SK-N-SH treated with all-trans-retinoic acid at 6 μM for 48 hours (cell line): ENCODE measurements around the gene STPG2.

Source experiments
- ATAC-seq: fragments of 200-7000 bp; cut with Tn5 transposase; 3 replicates; pipeline ENCODE4 v1.9.1; 2020; ENCODE audit warnings: mild to moderate bottlenecking, moderate library complexity
- ARNTL ChIP-seq: fragments of 450-650 bp; formaldehyde crosslinking; IDR thresholded peaks from 2 replicates; pipeline ENCODE4 v1.5.0; 2020; ENCODE audit warnings: low read depth, mild to moderate bottlenecking, moderate library complexity, borderline replicate concordance
- BACH2 ChIP-seq: fragments of 250-450 bp; sonication (Bioruptor Pico); IDR thresholded peaks from 2 replicates; pipeline ENCODE4 v1.9.0; 2021; ENCODE audit warnings: mild to moderate bottlenecking, borderline replicate concordance
- CREB5 ChIP-seq: fragments of 250-450 bp; sonication (Bioruptor Pico); IDR thresholded peaks from 2 replicates; pipeline ENCODE4 v1.5.1; 2020; ENCODE audit warnings: low read depth, mild to moderate bottlenecking, moderate library complexity
- CSDC2 ChIP-seq: fragments of 250-450 bp; sonication (Bioruptor Pico); IDR thresholded peaks from 2 replicates; pipeline ENCODE4 v1.5.0; 2020; ENCODE audit warnings: mild to moderate bottlenecking, moderate library complexity
- CSRNP3 ChIP-seq: fragments of 250-450 bp; sonication (Bioruptor Pico); IDR thresholded peaks from 2 replicates; pipeline ENCODE4 v1.5.1; 2021; ENCODE audit warnings: mild to moderate bottlenecking, moderate library complexity
- ESRRG ChIP-seq: fragments of 250-450 bp; sonication (Bioruptor Pico); IDR thresholded peaks from 2 replicates; pipeline ENCODE4 v1.6.1; 2021; ENCODE audit warnings: mild to moderate bottlenecking
- ISL1 ChIP-seq: fragments of 250-450 bp; sonication (Bioruptor Pico); IDR thresholded peaks from 2 replicates; pipeline ENCODE4 v2.1.2; 2022; ENCODE audit warnings: mild to moderate bottlenecking, moderate library complexity
- OSR1 ChIP-seq: fragments of 250-450 bp; sonication (Bioruptor Pico); IDR thresholded peaks from 2 replicates; pipeline ENCODE4 v1.8.0; 2022; ENCODE audit warnings: moderate library complexity, mild to moderate bottlenecking, inconsistent platforms
- PATZ1 ChIP-seq: fragments of 250-450 bp; sonication (Bioruptor Pico); IDR thresholded peaks from 2 replicates; pipeline ENCODE4 v1.8.0; 2020; ENCODE audit warnings: mild to moderate bottlenecking, moderate library complexity, borderline replicate concordance
- POU6F1 ChIP-seq: fragments of 250-450 bp; sonication (Bioruptor Pico); IDR thresholded peaks from 2 replicates; pipeline ENCODE4 v1.8.0; 2021; ENCODE audit warnings: low read depth, mild to moderate bottlenecking, moderate library complexity, borderline replicate concordance
- PPARA ChIP-seq: fragments of 250-450 bp; sonication (Bioruptor Pico); IDR thresholded peaks from 2 replicates; pipeline ENCODE4 v1.5.0; 2020; ENCODE audit warnings: mild to moderate bottlenecking, borderline replicate concordance
- RARB ChIP-seq: fragments of 250-450 bp; sonication (Bioruptor Pico); IDR thresholded peaks from 2 replicates; pipeline ENCODE4 v1.8.0; 2021; ENCODE audit warnings: mild to moderate bottlenecking, moderate library complexity
- SNAI2 ChIP-seq: fragments of 250-450 bp; sonication (Bioruptor Pico); IDR thresholded peaks from 2 replicates; pipeline ENCODE4 v1.5.0; 2020; ENCODE audit warnings: mild to moderate bottlenecking, moderate library complexity
- TCF4 ChIP-seq: fragments of 250-450 bp; sonication (Bioruptor Pico); IDR thresholded peaks from 2 replicates; pipeline ENCODE4 v1.8.0; 2021; ENCODE audit warnings: mild to moderate bottlenecking, moderate library complexity, borderline replicate concordance
- TOX ChIP-seq: fragments of 250-450 bp; sonication (Bioruptor Pico); IDR thresholded peaks from 2 replicates; pipeline ENCODE4 v1.8.0; 2021; ENCODE audit warnings: mild to moderate bottlenecking, moderate library complexity, borderline replicate concordance
- TSHZ2 ChIP-seq: fragments of 250-450 bp; sonication (Bioruptor Pico); IDR thresholded peaks from 2 replicates; pipeline ENCODE4 v1.5.0; 2020; ENCODE audit warnings: mild to moderate bottlenecking, moderate library complexity
- ZC3H10 ChIP-seq: fragments of 250-450 bp; sonication (Bioruptor Pico); IDR thresholded peaks from 2 replicates; pipeline ENCODE4 v1.5.1; 2021; ENCODE audit warnings: mild to moderate bottlenecking, moderate library complexity
- ZFP3 ChIP-seq: fragments of 250-450 bp; sonication (Bioruptor Pico); IDR thresholded peaks from 2 replicates; pipeline ENCODE4 v1.5.0; 2020; ENCODE audit warnings: mild to moderate bottlenecking, moderate library complexity
- ZFP30 ChIP-seq: fragments of 450-650 bp; formaldehyde crosslinking; IDR thresholded peaks from 2 replicates; pipeline ENCODE4 v1.5.0; 2022; ENCODE audit warnings: mild to moderate bottlenecking, moderate library complexity
- ZNF565 ChIP-seq: fragments of 450-650 bp; formaldehyde crosslinking; conservative IDR thresholded peaks from 2 replicates; pipeline ENCODE4 v1.5.0; 2020; ENCODE audit warnings: low read depth, mild to moderate bottlenecking, moderate library complexity
- ZNF70 ChIP-seq: fragments of 450-650 bp; formaldehyde crosslinking; IDR thresholded peaks from 2 replicates; pipeline ENCODE4 v1.5.0; 2020; ENCODE audit warnings: mild to moderate bottlenecking, moderate library complexity
- ZNF8 ChIP-seq: fragments of 450-650 bp; formaldehyde crosslinking; IDR thresholded peaks from 2 replicates; pipeline ENCODE4 v1.5.0; 2020; ENCODE audit warnings: mild to moderate bottlenecking, moderate library complexity

The STPG2 gene

GRCh38 chr4:97942137-97942536, 201.1 kb downstream of the STPG2 start:
- TF ChIP-seq OSR1: no peak
- no peak for TF ChIP-seq SNAI2
- no peak for TF ChIP-seq PPARA
- TF ChIP-seq ZNF70: no peak
- TF ChIP-seq, all 23 proteins: peak for 0
- no peak for ATAC-seq

- no peak for ATAC-seq
- TF ChIP-seq ARNTL (CRISPR knock-in tag) (no peak), OSR1 (no peak), BACH2 (CRISPR knock-in tag) (no peak), CSRNP3 (CRISPR knock-in tag) (no peak), POU6F1 (no peak), TSHZ2 (CRISPR knock-in tag) (no peak), ZC3H10 (no peak), ZNF70 (no peak)
Observed at GRCh38 chr4:97938141-97938540, 205.1 kb downstream of the STPG2 start.

GRCh38 chr4:97924341-97924958, 218.8 kb downstream of the STPG2 start:
- ATAC-seq: peak; percentile 83
- TF ChIP-seq CSDC2 (CRISPR knock-in tag): no peak
- TF ChIP-seq ZFP30 (CRISPR knock-in tag): no peak
- 0 out of 2 replicates have a peak, but pooled peaks have one; percentile 21 for TF ChIP-seq CSRNP3 (CRISPR knock-in tag)
- TF ChIP-seq PPARA: no peak
- TF ChIP-seq ZNF565 (CRISPR knock-in tag): no peak
- no peak for TF ChIP-seq ESRRG
- TF ChIP-seq TOX: peak; percentile 53; the same call in 1 of the 2 replicates
- peak; percentile 54; the same call in 1 of the 2 replicates for TF ChIP-seq PATZ1 (CRISPR knock-in tag)
- TF ChIP-seq BACH2 (CRISPR knock-in tag): no peak
- TF ChIP-seq RARB (CRISPR knock-in tag): no peak
- no peak for TF ChIP-seq OSR1
- TF ChIP-seq TCF4 (CRISPR knock-in tag): 0 out of 2 replicates have a peak, but pooled peaks have one; percentile 27
- no peak for TF ChIP-seq ZNF70
- TF ChIP-seq ISL1 (CRISPR knock-in tag): peak; percentile 78
- TF ChIP-seq SNAI2: no peak
- no peak for TF ChIP-seq ZFP3
- no peak for TF ChIP-seq CREB5 (CRISPR knock-in tag)
- no peak for TF ChIP-seq TSHZ2 (CRISPR knock-in tag)
- no peak for TF ChIP-seq ZNF8 (CRISPR knock-in tag)
- TF ChIP-seq POU6F1: peak; percentile 65; the same call in 1 of the 2 replicates
